ENCODE data around the gene NUP188.

The NUP188 gene

GRCh38 chr9:128947527-128948301 lies at the start of gene NUP188, which contains the start of gene DOLK:
NUP188 (plus strand) TSS chr9:128947699; CDS start chr9:128947720, 21 bp downstream.
DOLK (minus strand) TSS chr9:128947603; CDS start chr9:128947303, 300 bp downstream.
- DNase-seq, result peak; percentile 63

- no peak for DNase-seq
These were observed 49.1 kb upstream of the NUP188 start for GRCh38 chr9:128898382-128898781.

- no peak for DNase-seq
These were observed 48.5 kb upstream of the NUP188 start for GRCh38 chr9:128898845-128899565.

- DNase-seq, result peak; percentile 55
These were observed 47.8 kb upstream of the NUP188 start for GRCh38 chr9:128899566-128900322.

GRCh38 chr9:128901379-128901778 lies 46.1 kb upstream of the NUP188 start:
- DNase-seq, result no peak

- no peak for DNase-seq
These were observed 45.7 kb upstream of the NUP188 start for GRCh38 chr9:128901822-128902221.

- peak; percentile 55 for DNase-seq
These were observed 45.0 kb upstream of the NUP188 start for GRCh38 chr9:128902351-128903078.

- DNase-seq, result no peak
These were observed 44.4 kb upstream of the NUP188 start for GRCh38 chr9:128903079-128903461.

- no peak for DNase-seq
These were observed 43.5 kb upstream of the NUP188 start for GRCh38 chr9:128903871-128904620.

GRCh38 chr9:128905964-128906363 lies 41.5 kb upstream of the NUP188 start:
- no peak for DNase-seq

- no peak for DNase-seq
These were observed 40.8 kb upstream of the NUP188 start for GRCh38 chr9:128906741-128907140.

- DNase-seq, result no peak
These were observed 39.1 kb upstream of the NUP188 start for GRCh38 chr9:128908372-128908771.

GRCh38 chr9:128909859-128910258 lies 37.6 kb upstream of the NUP188 start:
- no peak for DNase-seq

- DNase-seq, result no peak
These were observed 36.6 kb upstream of the NUP188 start for GRCh38 chr9:128910906-128911305.

- DNase-seq, result no peak
These were observed 35.9 kb upstream of the NUP188 start for GRCh38 chr9:128911529-128912035.

- no peak for DNase-seq
These were observed 35.1 kb upstream of the NUP188 start for GRCh38 chr9:128912270-128912853.

GRCh38 chr9:128913048-128913900 lies 34.2 kb upstream of the NUP188 start:
- DNase-seq, result no peak

GRCh38 chr9:128913995-128914772 lies 33.3 kb upstream of the NUP188 start:
- DNase-seq, result no peak

GRCh38 chr9:128916204-128916603 lies 31.3 kb upstream of the NUP188 start:
- no peak for DNase-seq

- DNase-seq, result no peak
These were observed 30.8 kb upstream of the NUP188 start for GRCh38 chr9:128916745-128917144.

Data from GF-D8 (cell line).